T-helper 2 cell treated with Interferon-gamma antibody and Interleukin-4, amounts not matched to agents 5 μg/mL and 100 μg/mL, for 36 hours (primary cell): ENCODE measurements around the gene CTBP2.
"Not testable (repeated sequence)": the region's sequence is repeated elsewhere in the genome, so short reads cannot be mapped to it uniquely, and the experiment has no call there.

Experiments
- DNase-seq: peaks from one replicate; pipeline ENCODE4 v3.0.0; 2021; ENCODE audit warnings: low spot score
- H3K27ac Mint-ChIP-seq: one replicate; pipeline ENCODE4 v1.8.0; 2021; ENCODE audit warnings: mild to moderate bottlenecking, mixed read lengths
- H3K27me3 Mint-ChIP-seq: one replicate; pipeline ENCODE4 v1.8.0; 2021; ENCODE audit warnings: low read depth, mixed read lengths
- H3K36me3 Mint-ChIP-seq: one replicate; pipeline ENCODE4 v1.8.0; 2021; ENCODE audit warnings: low read depth, mixed read lengths
- H3K4me1 Mint-ChIP-seq: one replicate; pipeline ENCODE4 v1.8.0; 2021; ENCODE audit warnings: low read depth, mixed read lengths
- H3K4me3 Mint-ChIP-seq: one replicate; pipeline ENCODE4 v1.8.0; 2022; ENCODE audit warnings: mild to moderate bottlenecking, moderate library complexity, mixed read lengths
- H3K9me3 Mint-ChIP-seq: one replicate; pipeline ENCODE4 v1.8.0; 2021; ENCODE audit warnings: mixed read lengths

Gene CTBP2

GRCh38 chr10:125169915-125170314 lies 9.6 kb upstream of the CTBP2 start:
- DNase-seq, result no peak
- Mint-ChIP-seq H3K9me3 (no peaks in the 10 kb centered on the region), H3K4me1 (no peaks in the 10 kb centered on the region), H3K4me3 (no peak overlapping the region), H3K36me3 (no peaks in the 10 kb centered on the region), H3K27ac (no peak overlapping the region), H3K27me3 (peaks cover 6% of the 10 kb centered on the region)

GRCh38 chr10:125169279-125169678 lies 8.9 kb upstream of the CTBP2 start:
- no peak for DNase-seq
- Mint-ChIP-seq H3K27ac (no peak overlapping the region), H3K4me3 (no peak overlapping the region), H3K36me3 (no peaks in the 10 kb centered on the region), H3K4me1 (no peaks in the 10 kb centered on the region), H3K27me3 (peaks cover 10% of the 10 kb centered on the region), H3K9me3 (no peaks in the 10 kb centered on the region)

GRCh38 chr10:125166658-125167057 lies 6.3 kb upstream of the CTBP2 start:
- Mint-ChIP-seq H3K4me1 (no peaks in the 10 kb centered on the region), H3K27ac (no peak overlapping the region), H3K9me3 (no peaks in the 10 kb centered on the region), H3K4me3 (no peak overlapping the region), H3K36me3 (no peaks in the 10 kb centered on the region), H3K27me3 (peaks cover 18% of the 10 kb centered on the region)
- no peak for DNase-seq

- H3K27ac Mint-ChIP-seq, result no peak overlapping the region
- H3K4me3 Mint-ChIP-seq, result no peak overlapping the region
- no peaks in the 10 kb centered on the region for H3K36me3 Mint-ChIP-seq
- H3K27me3 Mint-ChIP-seq, result peaks cover 18% of the 10 kb centered on the region
- no peaks in the 10 kb centered on the region for H3K9me3 Mint-ChIP-seq
- H3K4me1 Mint-ChIP-seq, result no peaks in the 10 kb centered on the region
- DNase-seq, result no peak
Observed at GRCh38 chr10:125165584-125166573, 5.5 kb upstream of the CTBP2 start.

- H3K27me3 Mint-ChIP-seq, result peaks cover 18% of the 10 kb centered on the region
- H3K4me1 Mint-ChIP-seq, result no peaks in the 10 kb centered on the region
- no peak overlapping the region for H3K27ac Mint-ChIP-seq
- DNase-seq, result no peak
- no peaks in the 10 kb centered on the region for H3K36me3 Mint-ChIP-seq
- H3K9me3 Mint-ChIP-seq, result no peaks in the 10 kb centered on the region
- H3K4me3 Mint-ChIP-seq, result no peak overlapping the region
Observed at GRCh38 chr10:125164421-125164820, 4.1 kb upstream of the CTBP2 start.

- no peaks in the 10 kb centered on the region for H3K4me1 Mint-ChIP-seq
- no peak for DNase-seq
- no peak overlapping the region for H3K27ac Mint-ChIP-seq
- H3K9me3 Mint-ChIP-seq, result no peaks in the 10 kb centered on the region
- H3K36me3 Mint-ChIP-seq, result no peaks in the 10 kb centered on the region
- H3K27me3 Mint-ChIP-seq, result peaks cover 18% of the 10 kb centered on the region
- no peak overlapping the region for H3K4me3 Mint-ChIP-seq
Observed at GRCh38 chr10:125163803-125164202, 3.4 kb upstream of the CTBP2 start.

GRCh38 chr10:125163312-125163711 lies 2.9 kb upstream of the CTBP2 start:
- not testable (repeated sequence) for H3K27ac Mint-ChIP-seq, DNase-seq, H3K4me1 Mint-ChIP-seq, H3K36me3 Mint-ChIP-seq, H3K4me3 Mint-ChIP-seq, H3K9me3 Mint-ChIP-seq
- peaks cover 21% of the 10 kb centered on the region for H3K27me3 Mint-ChIP-seq

- H3K27ac Mint-ChIP-seq, result no peak overlapping the region
- H3K9me3 Mint-ChIP-seq, result no peaks in the 10 kb centered on the region
- peaks cover 30% of the 10 kb centered on the region for H3K27me3 Mint-ChIP-seq
- H3K4me3 Mint-ChIP-seq, result no peak overlapping the region
- H3K4me1 Mint-ChIP-seq, result peaks cover 5% of the 10 kb centered on the region
- no peaks in the 10 kb centered on the region for H3K36me3 Mint-ChIP-seq
- DNase-seq, result no peak
Observed at GRCh38 chr10:125162120-125162931, 2.0 kb upstream of the CTBP2 start.

GRCh38 chr10:125161707-125162119 lies 1.4 kb upstream of the CTBP2 start:
- Mint-ChIP-seq H3K9me3 (no peaks in the 10 kb centered on the region), H3K27me3 (peaks cover 36% of the 10 kb centered on the region), H3K4me3 (no peak overlapping the region), H3K27ac (no peak overlapping the region), H3K36me3 (no peaks in the 10 kb centered on the region), H3K4me1 (peaks cover 5% of the 10 kb centered on the region)
- no peak for DNase-seq

GRCh38 chr10:125160856-125161706 lies 718 bp upstream of the CTBP2 start:
- DNase-seq, result no peak
- Mint-ChIP-seq H3K4me1 (peaks cover 5% of the 10 kb centered on the region), H3K27ac (no peak overlapping the region), H3K9me3 (no peaks in the 10 kb centered on the region), H3K27me3 (peaks cover 42% of the 10 kb centered on the region), H3K4me3 (peak overlapping the region; percentile 42), H3K36me3 (no peaks in the 10 kb centered on the region)

GRCh38 chr10:125159486-125159931 lies 854 bp downstream of the CTBP2 start:
- DNase-seq, result no peak
- H3K27ac Mint-ChIP-seq, result no peak overlapping the region
- H3K4me1 Mint-ChIP-seq, result peaks cover 5% of the 10 kb centered on the region
- no peak overlapping the region for H3K4me3 Mint-ChIP-seq
- H3K27me3 Mint-ChIP-seq, result peaks cover 50% of the 10 kb centered on the region
- H3K9me3 Mint-ChIP-seq, result no peaks in the 10 kb centered on the region
- no peaks in the 10 kb centered on the region for H3K36me3 Mint-ChIP-seq

- peak overlapping the region; percentile 56 for H3K4me3 Mint-ChIP-seq
- peaks cover 52% of the 10 kb centered on the region for H3K27me3 Mint-ChIP-seq
- DNase-seq, result no peak
- H3K9me3 Mint-ChIP-seq, result no peaks in the 10 kb centered on the region
- no peak overlapping the region for H3K27ac Mint-ChIP-seq
- peaks cover 5% of the 10 kb centered on the region for H3K4me1 Mint-ChIP-seq
- no peaks in the 10 kb centered on the region for H3K36me3 Mint-ChIP-seq
Observed at GRCh38 chr10:125158601-125159485, 1.5 kb downstream of the CTBP2 start.

- no peak for DNase-seq
- Mint-ChIP-seq H3K4me1 (peaks cover 5% of the 10 kb centered on the region), H3K4me3 (peak overlapping the region; percentile 56), H3K27ac (no peak overlapping the region), H3K9me3 (no peaks in the 10 kb centered on the region), H3K27me3 (peaks cover 54% of the 10 kb centered on the region), H3K36me3 (no peaks in the 10 kb centered on the region)
Observed at GRCh38 chr10:125158275-125158600, 2.1 kb downstream of the CTBP2 start.
